Activated CD8-positive, alpha-beta T cell treated with anti-CD3 and anti-CD28 coated beads for 36 hours (primary cell): Measurements from ENCODE around the gene PRXL2B. TPM values are rescaled to one million over a fixed set of nuclear protein-coding genes. Genes with fewer than 3 reads are reported as not detected.

Source experiments
- ATAC-seq: fragments of 200-7000 bp; cut with Tn5 transposase; one replicate; pipeline ENCODE4 v1.10.0; 2021; ENCODE audit warnings: mild to moderate bottlenecking, moderate library complexity
- CTCF ChIA-PET: fragments of 350-600 bp; sonication (Branson Sonifier 250); formaldehyde crosslinking; loops from one replicate; lab custom pipeline; 2021; ENCODE audit warnings: antibody characterized with exemption; lab: Charles Lee
- POLR2A ChIA-PET: fragments of 350-600 bp; sonication (Branson Sonifier 250); formaldehyde crosslinking; loops from one replicate; lab custom pipeline; 2021; ENCODE audit warnings: antibody characterized with exemption; lab: Charles Lee
- DNase-seq: peaks from one replicate; pipeline ENCODE4 v3.0.0-alpha.2; 2020
- H3K27ac Mint-ChIP-seq: one replicate; pipeline ENCODE4 v1.8.0; 2021; ENCODE audit warnings: mild to moderate bottlenecking, mixed read lengths
- H3K27me3 Mint-ChIP-seq: one replicate; pipeline ENCODE4 v1.8.0; 2021; ENCODE audit warnings: mixed read lengths
- H3K36me3 Mint-ChIP-seq: one replicate; pipeline ENCODE4 v1.8.0; 2021; ENCODE audit warnings: low read depth, mixed read lengths
- H3K4me1 Mint-ChIP-seq: one replicate; pipeline ENCODE4 v1.8.0; 2021; ENCODE audit warnings: low read depth, mixed read lengths
- H3K4me3 Mint-ChIP-seq: one replicate; pipeline ENCODE4 v1.8.0; 2021; ENCODE audit warnings: mild to moderate bottlenecking, moderate library complexity, mixed read lengths
- H3K9me3 Mint-ChIP-seq: one replicate; pipeline ENCODE4 v1.8.0; 2021; ENCODE audit warnings: mixed read lengths
- CTCF ChIP-seq: fragments of 200-600 bp; IDR thresholded peaks from one replicate; pipeline ENCODE4 v1.8.0; 2022; ENCODE audit warnings: antibody characterized with exemption, mild to moderate bottlenecking
- intact Hi-C: fragments of 100-400 bp; cut with micrococcal nuclease; formaldehyde crosslinking; loops from one replicate; pipeline ENCODE4 v1.10.0; 2022
- total RNA-seq, 2 experiments: library from RNA; stranded (reverse); gene quantifications; one replicate each; pipeline ENCODE4 v1.2.3, GENCODE V29; 2021

PRXL2B gene
- total RNA-seq, 2 experiments from 2014 or later = 39.1 to 43.6 TPM

- intact Hi-C loops = no loop called here
- CTCF ChIA-PET = interaction anchor here (0.5 kb wide), 1 partner anchor 582 kb away, joined by 4 read pairs; no protein-coding TSS in a partner anchor
- no peak for ATAC-seq
Measured at GRCh38 chr1:2590233-2591141, 3.9 kb downstream of the PRXL2B start.

GRCh38 chr1:2591233-2591580 lies 4.6 kb downstream of the PRXL2B start:
- Mint-ChIP-seq H3K4me1 (no peaks in the 10 kb centered on the region), H3K27me3 (no peaks in the 10 kb centered on the region), H3K27ac (peak overlapping the region; percentile 9), H3K4me3 (no peak overlapping the region), H3K36me3 (peaks cover 4% of the 10 kb centered on the region), H3K9me3 (no peaks in the 10 kb centered on the region)
- ChIA-PET CTCF (no interaction called here), POLR2A (no interaction called here)
- DNase-seq = peak; percentile 1
- no peak for TF ChIP-seq CTCF
- ATAC-seq = no peak
- intact Hi-C loops = no loop called here

More at GRCh38 chr1:2590233-2591141, 3.9 kb downstream of the PRXL2B start:
- Mint-ChIP-seq H3K27ac (no peak overlapping the region), H3K9me3 (no peaks in the 10 kb centered on the region), H3K4me1 (no peaks in the 10 kb centered on the region), H3K4me3 (no peak overlapping the region), H3K36me3 (peaks cover 4% of the 10 kb centered on the region), H3K27me3 (no peaks in the 10 kb centered on the region)
- no peak for TF ChIP-seq CTCF
- POLR2A ChIA-PET = interaction anchor here (1.3 to 1.4 kb wide), 2 partner anchors 16 to 35 kb away, joined by 3 read pairs; partner anchors contain the start of gene TNFRSF14
- no peak for DNase-seq

GRCh38 chr1:2591581-2592261 lies 5.1 kb downstream of the PRXL2B start:
- peaks cover 4% of the 10 kb centered on the region for H3K36me3 Mint-ChIP-seq
- ATAC-seq (no peak), DNase-seq (no peak)
- ChIA-PET POLR2A (no interaction called here), CTCF (no interaction called here)
- peak overlapping the region; percentile 37 for H3K4me3 Mint-ChIP-seq
- intact Hi-C loops = no loop called here
- TF ChIP-seq CTCF = no peak
- no peak overlapping the region for H3K27ac Mint-ChIP-seq
- no peaks in the 10 kb centered on the region for H3K27me3 Mint-ChIP-seq
- H3K4me1 Mint-ChIP-seq = no peaks in the 10 kb centered on the region
- no peaks in the 10 kb centered on the region for H3K9me3 Mint-ChIP-seq

GRCh38 chr1:2592672-2593071 lies 6.1 kb downstream of the PRXL2B start:
- no peaks in the 10 kb centered on the region for H3K9me3 Mint-ChIP-seq
- intact Hi-C loops = no loop called here
- ChIA-PET POLR2A (no interaction called here), CTCF (no interaction called here)
- ATAC-seq (peak; percentile 52), DNase-seq (peak; percentile 17)
- no peaks in the 10 kb centered on the region for H3K27me3 Mint-ChIP-seq
- TF ChIP-seq CTCF = no peak
- H3K27ac Mint-ChIP-seq = no peak overlapping the region
- H3K4me1 Mint-ChIP-seq = no peaks in the 10 kb centered on the region
- peak overlapping the region; percentile 39 for H3K4me3 Mint-ChIP-seq
- peaks cover 4% of the 10 kb centered on the region for H3K36me3 Mint-ChIP-seq
